NB4 (cell line): ENCODE data around the gene MBTD1.

Experiments used
- POLR2A ChIP-seq: IDR thresholded peaks from 2 replicates; pipeline ENCODE4 v1.6.1; 2011; ENCODE audit warnings: mild to moderate bottlenecking; ENCODE audit not compliant: insufficient read length; ENCODE audit errors: extremely low read depth
- TF ChIP-seq, protein P1 (sequence below): IDR thresholded peaks from one replicate; pipeline ENCODE4 v1.5.1; 2012; ENCODE audit warnings: low read depth, low read length
- TF ChIP-seq, protein P2 (sequence below): IDR thresholded peaks from 2 replicates; pipeline ENCODE4 v1.6.1; 2011; ENCODE audit warnings: low read depth, low read length

DNA sequence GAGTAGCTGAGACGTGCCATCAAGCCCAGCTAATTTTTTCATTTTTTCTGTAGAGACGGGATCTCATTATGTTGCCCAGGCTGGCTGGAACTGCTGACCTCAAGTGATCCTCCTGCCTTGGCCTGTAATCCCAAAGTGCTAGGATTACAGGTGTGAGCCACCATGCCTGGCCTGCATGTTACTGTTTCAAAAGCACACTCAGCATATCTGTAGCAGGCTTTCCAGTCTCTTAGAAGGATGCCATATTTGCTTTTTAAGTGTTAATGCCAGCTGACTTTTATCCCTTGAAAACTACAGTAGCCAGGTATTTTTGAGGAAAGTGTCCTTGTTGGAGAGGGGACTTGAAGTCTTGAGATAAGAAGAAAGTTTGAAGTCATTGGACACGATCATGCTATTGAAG lies 123.9 kb downstream of the MBTD1 start:
- TF ChIP-seq, protein P1, sequence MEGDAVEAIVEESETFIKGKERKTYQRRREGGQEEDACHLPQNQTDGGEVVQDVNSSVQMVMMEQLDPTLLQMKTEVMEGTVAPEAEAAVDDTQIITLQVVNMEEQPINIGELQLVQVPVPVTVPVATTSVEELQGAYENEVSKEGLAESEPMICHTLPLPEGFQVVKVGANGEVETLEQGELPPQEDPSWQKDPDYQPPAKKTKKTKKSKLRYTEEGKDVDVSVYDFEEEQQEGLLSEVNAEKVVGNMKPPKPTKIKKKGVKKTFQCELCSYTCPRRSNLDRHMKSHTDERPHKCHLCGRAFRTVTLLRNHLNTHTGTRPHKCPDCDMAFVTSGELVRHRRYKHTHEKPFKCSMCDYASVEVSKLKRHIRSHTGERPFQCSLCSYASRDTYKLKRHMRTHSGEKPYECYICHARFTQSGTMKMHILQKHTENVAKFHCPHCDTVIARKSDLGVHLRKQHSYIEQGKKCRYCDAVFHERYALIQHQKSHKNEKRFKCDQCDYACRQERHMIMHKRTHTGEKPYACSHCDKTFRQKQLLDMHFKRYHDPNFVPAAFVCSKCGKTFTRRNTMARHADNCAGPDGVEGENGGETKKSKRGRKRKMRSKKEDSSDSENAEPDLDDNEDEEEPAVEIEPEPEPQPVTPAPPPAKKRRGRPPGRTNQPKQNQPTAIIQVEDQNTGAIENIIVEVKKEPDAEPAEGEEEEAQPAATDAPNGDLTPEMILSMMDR: no peak
- TF ChIP-seq POLR2A: no peak
- TF ChIP-seq, protein P2, sequence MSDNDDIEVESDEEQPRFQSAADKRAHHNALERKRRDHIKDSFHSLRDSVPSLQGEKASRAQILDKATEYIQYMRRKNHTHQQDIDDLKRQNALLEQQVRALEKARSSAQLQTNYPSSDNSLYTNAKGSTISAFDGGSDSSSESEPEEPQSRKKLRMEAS: no peak
